WTC11 (cell line): Measurements from ENCODE around the gene SLC22A8.

Experiments used
- CREB1 ChIP-seq: sonication (generic); formaldehyde crosslinking; IDR thresholded peaks from 2 replicates; pipeline ENCODE4 v1.8.0; 2023; ENCODE audit warnings: mild to moderate bottlenecking, missing genetic modification reagents
- MAX ChIP-seq: sonication (generic); formaldehyde crosslinking; IDR thresholded peaks from 2 replicates; pipeline ENCODE4 v1.8.0; 2022; ENCODE audit warnings: mild to moderate bottlenecking, missing genetic modification reagents
- NR3C1 ChIP-seq: sonication (generic); formaldehyde crosslinking; conservative IDR thresholded peaks from 2 replicates; pipeline ENCODE4 v1.8.1; 2023; ENCODE audit warnings: low read depth, mild to moderate bottlenecking, missing genetic modification reagents
- TF ChIP-seq, protein P1 (sequence below): sonication (generic); formaldehyde crosslinking; IDR thresholded peaks from 2 replicates; pipeline ENCODE4 v1.8.1; 2023; ENCODE audit warnings: mild to moderate bottlenecking, missing genetic modification reagents
- TF ChIP-seq, protein P2 (sequence below): fragments of 200-600 bp; IDR thresholded peaks from 2 replicates; pipeline ENCODE4 v1.8.0; 2022; ENCODE audit warnings: antibody characterized with exemption
- TF ChIP-seq, protein P3 (sequence below): sonication (generic); formaldehyde crosslinking; IDR thresholded peaks from 2 replicates; pipeline ENCODE4 v1.8.1; 2023; ENCODE audit warnings: mild to moderate bottlenecking, moderate library complexity, missing genetic modification reagents
- TF ChIP-seq, protein P4 (sequence below): sonication (generic); formaldehyde crosslinking; IDR thresholded peaks from 2 replicates; pipeline ENCODE4 v1.8.0; 2023; ENCODE audit warnings: mild to moderate bottlenecking, missing genetic modification reagents

DNA sequence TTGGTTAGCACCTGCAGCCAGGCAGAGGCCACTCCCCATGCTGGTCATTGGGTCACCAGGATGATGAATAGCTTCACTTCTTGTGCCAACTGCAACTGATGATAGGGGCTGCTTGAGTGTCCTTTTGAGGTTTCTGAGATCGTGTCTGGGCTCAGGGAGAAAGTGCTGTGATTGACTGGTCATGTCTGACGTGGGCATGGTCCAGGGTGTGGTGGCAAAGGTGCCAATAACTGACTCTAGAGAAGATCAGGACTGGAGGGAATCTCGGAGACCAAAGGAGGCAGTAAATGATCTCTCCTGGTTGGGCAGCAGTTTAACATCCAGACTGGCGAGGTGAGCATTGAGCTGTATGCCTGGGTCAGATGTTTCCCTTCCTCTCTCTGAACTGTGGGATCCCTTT is 20.9 kb downstream of the SLC22A8 start:
- TF ChIP-seq MAX (CRISPR knock-in tag) (no peak), CREB1 (no peak), NR3C1 (no peak)
- TF ChIP-seq, protein P1, sequence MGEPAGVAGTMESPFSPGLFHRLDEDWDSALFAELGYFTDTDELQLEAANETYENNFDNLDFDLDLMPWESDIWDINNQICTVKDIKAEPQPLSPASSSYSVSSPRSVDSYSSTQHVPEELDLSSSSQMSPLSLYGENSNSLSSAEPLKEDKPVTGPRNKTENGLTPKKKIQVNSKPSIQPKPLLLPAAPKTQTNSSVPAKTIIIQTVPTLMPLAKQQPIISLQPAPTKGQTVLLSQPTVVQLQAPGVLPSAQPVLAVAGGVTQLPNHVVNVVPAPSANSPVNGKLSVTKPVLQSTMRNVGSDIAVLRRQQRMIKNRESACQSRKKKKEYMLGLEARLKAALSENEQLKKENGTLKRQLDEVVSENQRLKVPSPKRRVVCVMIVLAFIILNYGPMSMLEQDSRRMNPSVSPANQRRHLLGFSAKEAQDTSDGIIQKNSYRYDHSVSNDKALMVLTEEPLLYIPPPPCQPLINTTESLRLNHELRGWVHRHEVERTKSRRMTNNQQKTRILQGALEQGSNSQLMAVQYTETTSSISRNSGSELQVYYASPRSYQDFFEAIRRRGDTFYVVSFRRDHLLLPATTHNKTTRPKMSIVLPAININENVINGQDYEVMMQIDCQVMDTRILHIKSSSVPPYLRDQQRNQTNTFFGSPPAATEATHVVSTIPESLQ (CRISPR knock-in tag) = no peak
- TF ChIP-seq, protein P2, sequence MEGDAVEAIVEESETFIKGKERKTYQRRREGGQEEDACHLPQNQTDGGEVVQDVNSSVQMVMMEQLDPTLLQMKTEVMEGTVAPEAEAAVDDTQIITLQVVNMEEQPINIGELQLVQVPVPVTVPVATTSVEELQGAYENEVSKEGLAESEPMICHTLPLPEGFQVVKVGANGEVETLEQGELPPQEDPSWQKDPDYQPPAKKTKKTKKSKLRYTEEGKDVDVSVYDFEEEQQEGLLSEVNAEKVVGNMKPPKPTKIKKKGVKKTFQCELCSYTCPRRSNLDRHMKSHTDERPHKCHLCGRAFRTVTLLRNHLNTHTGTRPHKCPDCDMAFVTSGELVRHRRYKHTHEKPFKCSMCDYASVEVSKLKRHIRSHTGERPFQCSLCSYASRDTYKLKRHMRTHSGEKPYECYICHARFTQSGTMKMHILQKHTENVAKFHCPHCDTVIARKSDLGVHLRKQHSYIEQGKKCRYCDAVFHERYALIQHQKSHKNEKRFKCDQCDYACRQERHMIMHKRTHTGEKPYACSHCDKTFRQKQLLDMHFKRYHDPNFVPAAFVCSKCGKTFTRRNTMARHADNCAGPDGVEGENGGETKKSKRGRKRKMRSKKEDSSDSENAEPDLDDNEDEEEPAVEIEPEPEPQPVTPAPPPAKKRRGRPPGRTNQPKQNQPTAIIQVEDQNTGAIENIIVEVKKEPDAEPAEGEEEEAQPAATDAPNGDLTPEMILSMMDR = no peak
- TF ChIP-seq, protein P3, sequence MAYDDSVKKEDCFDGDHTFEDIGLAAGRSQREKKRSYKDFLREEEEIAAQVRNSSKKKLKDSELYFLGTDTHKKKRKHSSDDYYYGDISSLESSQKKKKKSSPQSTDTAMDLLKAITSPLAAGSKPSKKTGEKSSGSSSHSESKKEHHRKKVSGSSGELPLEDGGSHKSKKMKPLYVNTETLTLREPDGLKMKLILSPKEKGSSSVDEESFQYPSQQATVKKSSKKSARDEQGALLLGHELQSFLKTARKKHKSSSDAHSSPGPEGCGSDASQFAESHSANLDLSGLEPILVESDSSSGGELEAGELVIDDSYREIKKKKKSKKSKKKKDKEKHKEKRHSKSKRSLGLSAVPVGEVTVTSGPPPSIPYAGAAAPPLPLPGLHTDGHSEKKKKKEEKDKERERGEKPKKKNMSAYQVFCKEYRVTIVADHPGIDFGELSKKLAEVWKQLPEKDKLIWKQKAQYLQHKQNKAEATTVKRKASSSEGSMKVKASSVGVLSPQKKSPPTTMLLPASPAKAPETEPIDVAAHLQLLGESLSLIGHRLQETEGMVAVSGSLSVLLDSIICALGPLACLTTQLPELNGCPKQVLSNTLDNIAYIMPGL (CRISPR knock-in tag) = no peak
- TF ChIP-seq, protein P4, sequence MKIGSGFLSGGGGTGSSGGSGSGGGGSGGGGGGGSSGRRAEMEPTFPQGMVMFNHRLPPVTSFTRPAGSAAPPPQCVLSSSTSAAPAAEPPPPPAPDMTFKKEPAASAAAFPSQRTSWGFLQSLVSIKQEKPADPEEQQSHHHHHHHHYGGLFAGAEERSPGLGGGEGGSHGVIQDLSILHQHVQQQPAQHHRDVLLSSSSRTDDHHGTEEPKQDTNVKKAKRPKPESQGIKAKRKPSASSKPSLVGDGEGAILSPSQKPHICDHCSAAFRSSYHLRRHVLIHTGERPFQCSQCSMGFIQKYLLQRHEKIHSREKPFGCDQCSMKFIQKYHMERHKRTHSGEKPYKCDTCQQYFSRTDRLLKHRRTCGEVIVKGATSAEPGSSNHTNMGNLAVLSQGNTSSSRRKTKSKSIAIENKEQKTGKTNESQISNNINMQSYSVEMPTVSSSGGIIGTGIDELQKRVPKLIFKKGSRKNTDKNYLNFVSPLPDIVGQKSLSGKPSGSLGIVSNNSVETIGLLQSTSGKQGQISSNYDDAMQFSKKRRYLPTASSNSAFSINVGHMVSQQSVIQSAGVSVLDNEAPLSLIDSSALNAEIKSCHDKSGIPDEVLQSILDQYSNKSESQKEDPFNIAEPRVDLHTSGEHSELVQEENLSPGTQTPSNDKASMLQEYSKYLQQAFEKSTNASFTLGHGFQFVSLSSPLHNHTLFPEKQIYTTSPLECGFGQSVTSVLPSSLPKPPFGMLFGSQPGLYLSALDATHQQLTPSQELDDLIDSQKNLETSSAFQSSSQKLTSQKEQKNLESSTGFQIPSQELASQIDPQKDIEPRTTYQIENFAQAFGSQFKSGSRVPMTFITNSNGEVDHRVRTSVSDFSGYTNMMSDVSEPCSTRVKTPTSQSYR (CRISPR knock-in tag) = no peak
